Activated CD8-positive, alpha-beta memory T cell treated with anti-CD3 and anti-CD28 coated beads, Interleukin-2, amount 50 U/mL, for 1 hour (primary cell): ENCODE measurements around the gene FOXK2.
A peak's percentile ranks its signal among the peaks of the same experiment; 100 is the strongest.

ENCODE experiments used
- DNase-seq: peaks from one replicate; pipeline ENCODE4 v3.0.0-alpha.2; 2020; ENCODE audit errors: extremely low read depth

The FOXK2 gene

GRCh38 chr17:82518826-82519810 lies at the start of gene FOXK2:
TSS of gene FOXK2 (plus strand) at chr17:82519732. CDS start at chr17:82519889, 157 bp downstream.
- DNase-seq, result peak; percentile 68

GRCh38 chr17:82470065-82470464 lies 49.5 kb upstream of the FOXK2 start:
- no peak for DNase-seq

GRCh38 chr17:82474223-82475010 lies 45.1 kb upstream of the FOXK2 start:
- DNase-seq, result no peak

DNA sequence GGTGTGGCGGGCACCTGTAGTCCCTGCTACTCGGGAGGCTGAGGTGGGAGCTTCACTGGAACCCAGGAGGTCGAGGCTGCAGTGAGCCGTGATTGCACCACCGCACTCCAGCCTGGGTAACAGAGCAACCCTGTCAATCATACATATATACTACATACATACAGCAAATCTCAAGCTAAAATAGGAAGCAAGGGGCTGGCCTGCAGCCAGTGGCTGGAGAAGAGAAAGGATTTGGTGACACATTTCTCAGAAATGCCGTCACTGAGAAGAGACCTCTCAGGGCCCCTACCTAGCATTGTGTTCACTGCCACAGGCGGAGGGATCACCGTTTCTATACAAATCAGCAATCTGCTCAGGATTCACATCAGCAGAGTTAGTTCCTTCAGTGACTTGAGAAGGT lies 44.1 kb upstream of the FOXK2 start:
- no peak for DNase-seq

- no peak for DNase-seq
Observed at GRCh38 chr17:82477934-82478333, 41.6 kb upstream of the FOXK2 start.

DNA sequence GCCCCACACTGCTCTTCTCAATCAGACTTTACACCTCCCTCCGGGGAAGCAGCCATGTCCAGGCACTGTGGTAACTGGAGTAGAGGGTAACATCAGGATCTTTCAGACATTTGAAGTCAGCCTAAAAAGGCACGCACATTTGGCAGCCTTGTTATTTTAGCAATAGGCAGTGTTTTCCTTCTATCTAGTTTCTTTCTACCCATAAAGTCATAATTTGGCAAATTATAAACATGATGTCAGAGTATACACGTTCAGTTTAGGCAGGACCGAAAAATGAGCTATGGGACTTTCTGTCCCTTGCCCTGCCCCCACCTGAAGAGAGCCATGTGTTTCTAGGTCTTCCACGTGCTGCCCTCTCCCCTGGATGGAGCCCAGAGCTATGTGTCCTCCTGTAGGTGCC lies 39.9 kb upstream of the FOXK2 start:
- DNase-seq, result no peak

- DNase-seq, result no peak
Observed at GRCh38 chr17:82480318-82480717, 39.2 kb upstream of the FOXK2 start.

- no peak for DNase-seq
Observed at GRCh38 chr17:82483204-82483660, 36.3 kb upstream of the FOXK2 start.

DNA sequence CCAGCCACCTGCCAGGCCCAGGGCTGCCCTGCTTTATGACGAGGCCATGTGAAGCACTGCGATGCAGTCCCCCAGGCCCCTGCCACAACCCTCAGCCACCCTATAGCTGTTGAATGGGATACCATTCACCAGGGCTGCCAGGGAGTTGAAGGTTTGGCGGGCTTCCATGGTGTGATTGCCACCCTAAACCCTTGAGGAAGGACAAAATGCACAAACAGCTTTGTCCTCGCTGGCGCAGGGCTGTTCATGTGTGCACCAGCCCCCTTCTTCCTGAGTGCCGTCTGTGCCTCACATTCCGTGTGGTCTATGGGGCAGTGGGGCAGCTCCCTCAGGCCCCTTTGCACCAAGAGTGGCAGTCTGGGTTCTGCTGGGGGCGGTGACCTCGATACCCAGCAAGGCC lies 35.7 kb upstream of the FOXK2 start:
- DNase-seq, result no peak

DNA sequence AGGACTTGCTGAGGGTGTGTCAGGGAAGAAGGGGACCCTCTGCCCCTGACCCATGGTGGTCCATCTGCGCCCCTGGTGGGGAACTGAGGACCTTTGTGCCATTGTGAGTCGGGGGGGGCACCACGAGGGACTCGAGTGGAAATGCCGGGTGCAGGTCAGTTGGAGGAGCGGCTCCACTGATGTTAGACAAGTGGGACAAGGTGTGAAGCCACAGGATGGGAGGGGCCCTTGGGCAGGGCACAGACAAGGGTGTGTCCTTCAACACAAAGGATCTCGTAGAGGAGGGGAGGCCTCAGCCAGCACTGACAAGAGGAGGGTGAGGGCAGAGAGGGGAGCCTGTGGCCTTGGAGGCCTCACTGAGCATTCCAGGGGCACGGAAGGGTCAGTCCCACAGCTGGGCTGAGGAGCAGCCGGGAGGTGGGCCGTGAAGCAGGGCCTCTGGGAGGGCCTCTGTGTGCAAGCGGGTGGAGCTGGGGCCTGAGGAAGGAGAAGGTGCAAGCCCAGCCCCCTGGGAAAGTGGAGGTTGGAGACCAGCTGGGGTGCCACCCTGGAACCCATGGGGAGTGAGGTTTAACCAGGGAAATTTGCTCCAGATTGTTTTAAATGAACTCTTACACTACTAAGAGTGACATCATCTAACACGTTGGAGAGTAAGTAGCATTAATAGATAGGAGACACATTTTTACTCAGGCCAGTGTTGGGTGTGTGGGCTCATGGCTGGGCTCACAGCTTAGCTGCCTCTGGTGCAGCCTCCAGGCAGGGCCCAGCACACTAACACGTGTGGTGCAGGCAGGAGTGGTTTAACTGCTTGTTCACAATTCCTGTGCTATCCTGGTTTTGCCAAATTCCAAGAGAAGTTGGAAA lies 33.1 kb upstream of the FOXK2 start:
- no peak for DNase-seq

DNA sequence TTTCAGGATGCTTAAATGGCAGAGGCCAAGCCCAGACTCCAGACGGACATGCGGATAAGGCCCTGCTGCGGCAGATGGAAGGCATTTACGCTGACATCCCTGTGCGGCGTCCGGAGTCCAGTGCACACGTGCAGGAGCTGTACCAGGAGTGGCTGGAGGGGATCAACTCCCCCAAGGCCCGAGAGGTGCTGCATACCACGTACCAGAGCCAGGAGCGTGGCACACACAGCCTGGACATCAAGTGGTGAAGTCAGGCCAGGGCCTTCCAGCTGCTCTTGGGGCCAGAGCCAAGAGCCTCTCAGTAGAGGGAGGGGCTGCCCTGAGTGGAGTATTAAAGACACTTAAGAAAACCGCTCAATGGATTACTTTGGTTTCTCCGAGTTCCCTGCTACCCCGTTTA lies 31.6 kb upstream of the FOXK2 start:
- no peak for DNase-seq

DNA sequence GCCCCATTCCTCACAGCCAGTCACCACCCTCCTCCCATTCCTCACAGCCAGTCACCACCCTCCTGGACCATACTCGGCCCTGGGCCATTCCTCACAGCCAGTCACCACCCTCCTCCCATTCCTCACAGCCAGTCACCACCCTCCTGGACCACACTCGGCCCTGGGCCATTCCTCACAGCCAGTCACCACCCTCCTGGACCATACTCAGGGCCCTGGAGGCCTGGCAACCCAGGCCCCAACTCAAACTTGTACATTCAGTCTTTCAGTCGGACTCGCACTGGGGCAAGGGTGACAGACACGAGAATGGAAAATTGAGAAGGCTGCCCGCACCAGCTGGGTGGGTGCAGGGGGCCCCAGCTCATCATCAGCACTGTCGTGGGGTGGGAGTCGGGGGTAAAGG lies 30.4 kb upstream of the FOXK2 start:
- DNase-seq, result no peak

- DNase-seq, result no peak
Observed at GRCh38 chr17:82489851-82490511, 29.6 kb upstream of the FOXK2 start.

GRCh38 chr17:82490512-82491195 lies 28.9 kb upstream of the FOXK2 start:
- no peak for DNase-seq

- no peak for DNase-seq
Observed at GRCh38 chr17:82491196-82491530, 28.4 kb upstream of the FOXK2 start.

DNA sequence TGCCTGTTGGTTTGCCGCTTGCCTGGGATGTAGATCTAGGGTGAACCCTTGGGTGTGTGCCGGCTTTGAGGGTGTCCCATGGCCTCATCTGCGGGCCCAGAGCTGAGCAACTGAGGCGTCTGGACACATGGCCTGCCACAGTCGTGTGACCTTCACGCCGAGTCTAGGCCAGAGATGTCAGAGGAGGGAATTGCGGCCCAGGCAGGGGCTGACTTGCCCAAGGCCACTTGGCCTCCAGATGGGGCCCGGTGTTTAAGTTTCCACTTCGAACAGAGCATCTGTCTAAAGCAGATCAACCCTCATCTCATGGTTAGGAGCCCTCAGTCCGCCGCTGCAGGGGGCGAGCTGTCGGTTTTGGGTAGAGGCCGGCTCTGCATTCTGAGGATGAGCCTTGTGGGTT lies 28.0 kb upstream of the FOXK2 start:
- no peak for DNase-seq

DNA sequence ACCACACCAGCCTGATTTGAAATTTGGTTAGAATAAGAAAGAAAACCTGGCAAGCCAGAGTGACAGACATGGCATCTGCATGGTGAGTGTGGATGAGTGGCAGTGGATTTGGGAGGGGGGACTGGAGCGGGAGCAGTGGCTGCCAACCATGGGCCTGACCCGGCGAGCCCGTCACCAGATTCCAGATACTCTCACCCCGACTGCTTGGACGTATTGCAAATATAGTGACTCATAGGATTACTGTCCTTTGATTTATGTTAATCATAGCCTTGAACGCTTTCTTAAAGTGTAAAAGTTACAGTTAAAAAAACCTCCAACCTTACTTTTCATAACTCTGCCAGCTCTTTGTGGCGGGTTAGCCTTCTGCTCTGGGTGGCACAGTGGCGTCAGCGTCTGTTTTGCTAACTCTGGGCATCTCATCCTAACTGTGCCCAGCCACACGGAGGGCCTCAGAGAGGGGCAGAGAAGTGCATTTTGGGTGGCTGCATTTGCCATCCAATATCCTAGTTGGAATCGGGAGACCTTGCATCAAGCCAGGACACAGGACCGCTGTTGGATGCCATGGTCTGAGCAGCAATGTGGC lies 26.8 kb upstream of the FOXK2 start:
- no peak for DNase-seq

GRCh38 chr17:82493226-82493781 lies 26.2 kb upstream of the FOXK2 start:
- DNase-seq, result no peak

- DNase-seq, result peak; percentile 63
Observed at GRCh38 chr17:82494236-82495055, 25.1 kb upstream of the FOXK2 start.
